Posterior cingulate gyrus (tissue), 11 donors: Measurements from ENCODE around the gene CREBBP.
"Not testable (repeated sequence)": the region's sequence is repeated elsewhere in the genome, so short reads cannot be mapped to it uniquely, and the experiment has no call there.

Experiments used
- DNase-seq, 10 donors: peaks; one replicate each; pipeline versions ENCODE4 v3.0.0 to v3.0.0-alpha.2; 2020 to 2021; ENCODE audit warnings: mixed read lengths in 3 of 10
- intact Hi-C: fragments of 100-400 bp; cut with DNase I; formaldehyde crosslinking; loops from one replicate; pipeline ENCODE4 v1.15.1; 2023

Gene CREBBP

GRCh38 chr16:3726021-3726687 is 154.4 kb downstream of the CREBBP start:
- intact Hi-C loops, result no loop called here
- peak in 4 of 10 donors; percentile 45 to 87 (median 80) for DNase-seq

GRCh38 chr16:3725276-3725675 is 155.2 kb downstream of the CREBBP start:
- peak in 2 of 10 donors; percentile 40 to 69 for DNase-seq
- intact Hi-C loops, result no loop called here

- peak in 2 of 10 donors; percentile 26 to 57 for DNase-seq
- intact Hi-C loops, result no loop called here
Observed at GRCh38 chr16:3722508-3722907, 158.0 kb downstream of the CREBBP start.

GRCh38 chr16:3720418-3720817 is 160.1 kb downstream of the CREBBP start:
- peak in 1 of 10 donors; percentile 63 for DNase-seq
- intact Hi-C loops, result no loop called here

GRCh38 chr16:3718628-3719027 is 161.9 kb downstream of the CREBBP start:
- intact Hi-C loops, result no loop called here
- no peak for DNase-seq

- intact Hi-C loops, result no loop called here
- DNase-seq, result no peak
Observed at GRCh38 chr16:3718019-3718391, 162.5 kb downstream of the CREBBP start.

GRCh38 chr16:3717235-3718018 is 163.1 kb downstream of the CREBBP start, which contains the start of gene TRAP1:
Gene TRAP1 (minus strand): TSS chr16:3717524. CDS start chr16:3717508, 16 bp downstream.
- peak; percentile 82 to 99 (median 92) for DNase-seq
- intact Hi-C loops, result loop anchor here (1.0 kb wide), 1 partner anchor 163 kb away; the partner anchor contains the start of gene CREBBP

GRCh38 chr16:3716831-3717234 is 163.7 kb downstream of the CREBBP start:
- peak in 6 of 10 donors; percentile 14 to 89 (median 48) for DNase-seq
- intact Hi-C loops, result loop anchor here (1.0 kb wide), 1 partner anchor 163 kb away; the partner anchor contains the start of gene CREBBP

GRCh38 chr16:3715430-3715829 is 165.1 kb downstream of the CREBBP start:
- peak in 1 of 10 donors; percentile 48 for DNase-seq
- intact Hi-C loops, result no loop called here

GRCh38 chr16:3714378-3714777 is 166.1 kb downstream of the CREBBP start:
- intact Hi-C loops, result not testable (repeated sequence)
- peak in 2 of 10 donors; percentile 30 to 55 for DNase-seq

- peak in 2 of 10 donors; percentile 30 to 77 for DNase-seq
- intact Hi-C loops, result no loop called here
Observed at GRCh38 chr16:3713587-3714242, 166.8 kb downstream of the CREBBP start.

GRCh38 chr16:3712861-3713372 is 167.6 kb downstream of the CREBBP start:
- peak in 1 of 10 donors; percentile 24 for DNase-seq
- intact Hi-C loops, result no loop called here

GRCh38 chr16:3706253-3707012 is 174.1 kb downstream of the CREBBP start:
- intact Hi-C loops, result no loop called here
- peak in 3 of 10 donors; percentile 10 to 32 (median 22) for DNase-seq

- peak in 1 of 10 donors; percentile 15 for DNase-seq
- intact Hi-C loops, result no loop called here
Observed at GRCh38 chr16:3702082-3702481, 178.4 kb downstream of the CREBBP start.

GRCh38 chr16:3701531-3701930 is 179.0 kb downstream of the CREBBP start:
- peak in 1 of 10 donors; percentile 0 for DNase-seq
- intact Hi-C loops, result no loop called here

GRCh38 chr16:3698941-3699340 is 181.6 kb downstream of the CREBBP start:
- intact Hi-C loops, result no loop called here
- DNase-seq, result peak in 3 of 10 donors; percentile 45 to 53 (median 50)

- intact Hi-C loops, result no loop called here
Observed at GRCh38 chr16:3696425-3697218, 183.9 kb downstream of the CREBBP start.

GRCh38 chr16:3695610-3696369 is 184.7 kb downstream of the CREBBP start:
- intact Hi-C loops, result no loop called here
- peak in 3 of 10 donors; percentile 35 to 43 (median 39) for DNase-seq

More at GRCh38 chr16:3696425-3697218, 183.9 kb downstream of the CREBBP start:
- peak in 3 of 10 donors; percentile 15 to 48 (median 15) for DNase-seq
